ENCODE results near the gene SNX7.

SNX7 gene

DNA sequence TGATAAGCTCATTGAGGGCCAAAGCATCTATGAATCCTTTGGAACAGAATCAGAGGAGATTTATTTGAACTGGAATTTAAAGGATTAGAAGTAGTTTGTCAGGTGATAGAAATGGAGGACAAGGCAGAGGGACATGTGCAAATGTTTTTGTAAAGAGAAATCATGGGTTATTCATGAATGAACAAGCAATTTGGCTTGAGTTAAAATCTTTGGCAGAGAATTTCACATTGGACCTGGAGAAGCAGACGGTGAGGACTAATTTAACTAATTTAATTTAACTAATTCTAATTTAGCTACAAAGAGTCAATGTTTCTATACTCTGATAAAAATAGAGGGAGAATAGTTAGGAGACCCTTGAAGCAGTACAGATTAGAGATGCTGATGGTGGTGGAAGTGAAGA, 36.3 kb downstream of the SNX7 start:
- ATAC-seq (no peak), DNase-seq (no peak)

DNA sequence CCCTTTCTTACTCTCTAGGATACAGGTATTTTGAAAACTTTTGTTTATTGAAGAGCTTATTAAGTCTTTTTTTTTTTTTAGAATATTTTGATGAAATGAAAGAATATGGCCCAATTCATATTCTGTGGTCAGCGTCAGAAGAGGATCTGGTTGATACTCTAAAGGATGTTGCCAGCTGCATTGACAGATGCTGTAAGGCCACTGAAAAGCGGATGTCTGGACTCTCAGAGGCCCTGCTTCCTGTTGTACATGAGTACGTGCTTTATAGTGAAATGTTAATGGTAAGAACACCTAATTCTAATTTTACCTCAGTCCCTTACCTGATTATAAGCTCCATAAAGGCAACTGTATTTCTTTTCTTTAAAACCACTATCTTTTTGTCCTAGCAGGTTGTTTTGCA, 37.1 kb downstream of the SNX7 start:
- DNase-seq = no peak
- ATAC-seq = no peak

DNA sequence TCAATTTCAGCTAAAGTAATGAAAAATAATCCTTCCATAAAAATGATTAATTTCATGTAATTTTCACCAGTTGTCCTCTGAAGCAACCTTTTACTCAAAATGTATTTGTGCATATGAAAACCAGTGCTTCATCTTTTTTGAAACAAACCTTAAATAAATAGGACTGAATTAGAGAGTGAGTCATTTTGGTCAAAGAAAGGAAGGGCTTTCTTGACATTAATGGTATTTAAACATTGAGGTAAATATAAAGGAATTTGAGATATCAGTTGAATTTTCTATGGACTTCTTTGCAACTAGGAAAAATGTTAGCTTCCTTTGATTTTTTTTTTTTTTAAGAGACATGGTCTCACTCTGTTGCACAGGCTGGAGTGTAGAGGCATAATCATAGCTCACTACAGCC, 38.7 kb downstream of the SNX7 start:
- no peak for ATAC-seq
- no peak for DNase-seq

DNA sequence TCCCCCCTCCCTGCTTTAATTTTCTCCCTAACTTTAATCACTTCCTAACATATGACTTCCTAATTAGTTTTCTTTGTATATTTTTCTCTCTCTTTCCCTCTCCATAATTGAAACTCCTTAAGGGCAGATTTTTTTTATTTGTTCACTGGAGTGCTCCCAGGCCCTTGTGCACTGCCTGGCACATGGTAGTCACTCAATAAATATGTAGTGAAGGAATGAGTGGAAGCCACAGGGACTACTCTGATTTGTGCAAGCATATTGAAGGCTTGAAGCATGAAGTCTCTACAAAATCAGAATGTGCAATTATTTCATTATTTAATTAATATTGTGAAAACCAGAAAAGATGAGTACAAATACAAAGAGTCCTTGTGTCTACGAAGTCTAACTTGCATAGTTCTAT, 41.5 kb downstream of the SNX7 start:
- DNase-seq (no peak), ATAC-seq (no peak)

DNA sequence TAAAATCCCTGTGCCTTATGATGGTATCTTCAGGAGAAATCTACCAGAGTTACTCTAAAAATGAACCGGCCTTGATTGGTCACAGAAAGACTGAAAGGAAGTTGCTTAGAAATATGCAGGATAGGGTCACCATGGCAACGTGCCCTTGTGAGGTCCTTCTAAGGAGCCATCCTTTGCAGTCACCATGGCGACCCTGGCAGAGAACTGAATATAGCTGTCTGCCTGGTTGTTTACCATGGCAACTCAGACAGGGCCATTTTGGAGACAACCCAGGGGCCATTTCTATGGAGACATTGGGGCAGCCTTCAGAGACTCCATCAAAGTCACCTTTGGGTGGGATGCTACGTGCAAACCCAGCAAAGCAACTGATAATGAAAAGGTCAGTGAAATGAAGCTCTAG, 43.0 kb downstream of the SNX7 start:
- ATAC-seq (no peak), DNase-seq (no peak)

DNA sequence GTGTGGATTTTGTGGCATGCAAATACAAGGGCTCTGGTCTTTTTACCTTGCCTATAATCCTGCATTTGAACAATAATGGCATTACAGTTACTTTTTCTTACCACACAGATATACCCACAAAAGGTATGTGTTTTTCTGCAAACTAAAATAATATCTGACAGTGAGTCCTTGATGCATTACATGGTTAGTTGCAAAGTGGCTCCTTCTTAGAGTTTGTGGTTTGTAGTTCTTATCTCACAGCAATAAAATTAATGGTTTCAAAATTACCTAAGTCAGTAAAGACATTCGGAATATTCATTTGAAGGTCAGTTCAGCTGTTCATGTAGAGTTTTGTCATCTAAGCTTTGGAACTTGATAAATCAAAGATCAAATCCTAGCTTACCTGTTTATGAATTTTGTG, 43.5 kb downstream of the SNX7 start:
- DNase-seq (no peak), ATAC-seq (no peak)

DNA sequence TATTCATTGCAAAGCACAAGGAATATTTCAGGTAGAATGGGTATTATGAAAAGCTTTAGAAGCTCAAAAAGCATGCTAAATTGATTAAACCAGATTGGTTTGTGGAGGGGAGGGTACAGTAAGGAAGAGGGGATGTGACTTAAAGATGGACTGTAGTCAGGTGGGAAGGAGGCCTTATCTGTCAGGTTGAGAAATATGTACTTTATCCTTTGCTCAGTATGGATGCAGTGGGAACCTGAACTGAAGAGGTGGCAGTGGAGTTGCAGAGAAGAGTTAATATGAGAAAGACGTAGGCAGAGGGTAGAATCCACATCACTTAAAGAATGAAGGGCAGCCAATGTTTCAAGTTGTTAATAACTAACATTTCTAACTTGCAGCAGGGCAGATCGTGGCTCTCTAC, 44.1 kb downstream of the SNX7 start:
- no peak for ATAC-seq
- DNase-seq = no peak

DNA sequence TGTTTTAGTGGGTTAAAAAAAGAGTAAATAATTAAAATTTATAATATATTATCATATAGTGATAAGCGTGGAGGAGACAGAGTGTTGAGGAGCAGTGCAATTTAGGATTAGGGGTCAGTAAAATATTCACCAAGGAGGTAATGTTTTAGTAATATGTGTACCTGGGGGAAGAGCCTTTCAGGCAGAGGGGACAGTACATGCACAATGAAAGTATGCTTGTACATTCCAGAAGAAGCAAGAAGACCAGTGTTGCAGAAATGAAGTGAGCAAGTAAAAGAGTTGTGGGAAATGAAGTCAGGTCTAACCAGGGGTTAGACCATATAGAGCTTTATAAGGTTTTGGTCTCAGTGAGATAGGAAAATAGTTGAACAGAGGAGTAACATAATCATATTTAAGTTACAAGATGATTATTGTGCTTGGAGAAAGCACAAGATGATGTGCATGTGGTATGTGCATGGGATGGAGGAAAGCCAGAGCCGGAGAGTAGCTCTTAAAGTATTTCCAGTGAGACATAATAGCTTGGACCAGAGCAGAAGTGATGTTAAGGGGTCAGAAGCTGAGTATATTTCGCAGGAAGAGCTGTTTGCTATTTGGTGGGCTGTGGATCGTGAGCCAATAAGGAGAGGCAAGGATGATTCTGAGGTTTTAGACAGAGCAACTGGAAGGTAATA, 44.8 kb downstream of the SNX7 start:
- ATAC-seq = no peak
- DNase-seq = no peak

DNA sequence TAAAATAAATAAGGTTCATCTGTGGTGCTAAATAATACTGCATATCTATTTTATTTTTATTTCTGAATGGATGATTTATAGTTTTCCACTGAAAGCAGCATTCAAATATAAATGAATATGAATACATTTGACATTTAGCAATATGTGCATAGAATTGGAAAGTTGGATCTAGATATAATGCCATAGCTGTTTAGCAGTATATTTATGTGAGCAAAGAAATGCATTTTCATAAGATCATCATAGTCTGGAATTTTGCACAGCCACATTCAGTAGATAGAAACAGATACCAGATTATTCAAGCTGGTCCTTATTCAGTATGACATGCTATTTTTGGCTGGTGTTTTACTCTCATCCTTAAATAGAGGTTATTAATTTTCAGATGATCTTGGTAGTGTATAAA, 46.0 kb downstream of the SNX7 start:
- DNase-seq (no peak), ATAC-seq (no peak)

DNA sequence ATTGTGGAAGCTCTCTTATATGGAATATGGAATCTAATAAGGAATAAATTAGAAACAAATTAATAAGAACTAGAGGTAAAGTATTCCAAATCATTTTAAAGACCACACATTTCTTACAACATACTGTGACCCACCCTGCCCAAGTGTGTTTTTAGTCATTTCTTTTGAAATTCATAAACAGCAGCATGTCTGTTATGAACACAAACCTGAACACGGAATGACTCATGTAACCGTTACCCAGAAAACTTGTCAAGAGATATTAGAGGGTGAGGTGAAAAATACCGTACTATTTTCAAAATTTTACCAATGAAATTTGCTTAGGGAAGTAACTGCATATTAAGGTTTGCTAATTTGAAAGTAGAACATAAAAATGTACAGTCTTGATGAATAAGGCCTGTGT, 48.4 kb downstream of the SNX7 start:
- DNase-seq = no peak
- no peak for ATAC-seq

DNA sequence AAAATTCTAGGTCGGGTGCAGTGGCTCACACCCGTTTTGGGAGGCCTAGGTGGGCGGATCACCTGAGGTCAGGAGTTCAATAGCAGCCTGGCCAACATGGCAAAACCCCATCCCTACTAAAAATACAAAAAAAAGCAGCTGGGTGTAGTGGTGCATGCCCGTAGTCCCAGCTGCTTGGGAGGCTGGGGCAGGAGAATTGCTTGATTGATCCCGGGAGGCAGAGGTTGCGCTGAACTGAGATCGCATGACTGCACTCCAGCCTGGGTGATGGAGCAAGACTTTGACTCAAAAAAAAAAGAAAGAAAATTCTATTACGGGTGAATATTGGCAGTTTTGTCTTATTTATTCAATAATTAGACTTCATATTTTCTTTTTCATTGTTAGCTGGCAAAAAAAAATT, 62.1 kb downstream of the SNX7 start:
- no peak for DNase-seq

DNA sequence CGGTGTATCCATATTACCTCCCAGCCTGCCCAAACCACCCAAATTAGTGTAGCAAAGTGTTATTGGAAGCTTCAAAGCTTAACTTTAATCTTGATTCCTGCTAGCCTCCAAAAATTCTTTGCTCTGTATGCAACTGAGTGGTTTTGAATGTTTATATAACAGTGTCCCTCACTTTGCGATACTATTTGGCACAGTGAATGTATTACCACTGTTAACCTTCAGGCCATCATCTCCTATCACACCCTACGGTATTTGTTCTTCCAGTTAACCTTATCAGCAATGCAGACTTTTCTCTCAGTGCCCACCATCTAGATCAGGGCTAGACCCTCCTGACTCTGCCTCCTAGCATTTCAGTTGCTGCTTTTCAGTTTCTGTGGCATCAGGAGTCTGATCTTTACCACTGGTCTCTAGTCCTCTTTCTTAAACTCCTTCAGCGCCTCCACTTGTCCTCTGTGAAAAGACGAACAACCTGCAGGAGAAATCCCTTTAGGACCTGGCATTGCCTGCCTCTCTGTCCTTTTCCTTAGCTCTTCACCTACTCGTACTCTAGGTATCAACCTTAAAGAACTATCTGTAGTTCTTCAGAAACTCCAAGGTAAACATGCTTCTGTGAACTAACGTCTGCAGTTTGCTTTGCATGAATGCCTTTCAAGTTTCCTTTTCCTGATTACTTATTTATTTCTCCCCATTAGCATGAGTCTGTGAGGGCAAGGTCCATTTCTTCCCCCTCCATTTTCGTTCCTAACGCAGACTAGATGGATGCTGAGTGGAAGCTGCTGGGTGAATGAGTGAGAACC, 71.7 kb downstream of the SNX7 start:
- ATAC-seq = no peak
- no peak for DNase-seq

More for the DNA sequence above, 62.1 kb downstream of the SNX7 start:
- ATAC-seq = no peak

DNA sequence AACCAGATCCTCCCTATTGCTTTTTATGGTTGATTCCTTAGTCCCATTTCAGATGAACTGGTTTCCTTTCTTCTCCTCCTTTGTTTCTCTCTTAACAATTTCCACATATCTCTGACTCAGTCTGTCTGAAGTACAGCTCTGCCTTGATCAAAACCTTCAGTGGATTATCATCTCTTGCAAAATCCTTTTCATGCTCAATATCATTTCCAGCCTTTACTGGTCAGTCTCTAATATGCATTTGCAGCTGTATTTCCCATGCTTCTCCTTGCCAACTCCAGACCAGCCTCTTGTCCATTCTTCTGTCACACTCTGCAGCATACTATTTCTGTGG, 72.2 kb downstream of the SNX7 start:
- DNase-seq (no peak), ATAC-seq (no peak)

DNA sequence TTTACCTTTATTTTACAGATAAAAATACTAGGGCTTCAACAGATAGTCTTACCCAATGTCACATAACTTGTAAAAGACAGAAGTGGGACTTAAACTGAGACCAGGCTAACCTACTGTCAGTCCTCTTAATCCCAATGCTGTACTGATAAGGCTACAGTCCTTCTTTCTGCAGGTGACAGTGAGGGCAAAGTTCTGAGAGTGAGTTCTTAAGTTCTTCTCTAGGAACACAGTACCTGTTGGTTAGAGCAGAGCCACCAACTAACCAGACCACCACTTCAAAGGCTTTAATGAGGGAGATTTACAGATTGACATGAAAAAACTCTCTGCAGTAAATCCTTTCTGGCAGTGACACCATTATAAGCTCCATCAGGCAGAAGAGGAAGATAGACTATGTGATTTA, 74.2 kb downstream of the SNX7 start:
- no peak for DNase-seq
- no peak for ATAC-seq

DNA sequence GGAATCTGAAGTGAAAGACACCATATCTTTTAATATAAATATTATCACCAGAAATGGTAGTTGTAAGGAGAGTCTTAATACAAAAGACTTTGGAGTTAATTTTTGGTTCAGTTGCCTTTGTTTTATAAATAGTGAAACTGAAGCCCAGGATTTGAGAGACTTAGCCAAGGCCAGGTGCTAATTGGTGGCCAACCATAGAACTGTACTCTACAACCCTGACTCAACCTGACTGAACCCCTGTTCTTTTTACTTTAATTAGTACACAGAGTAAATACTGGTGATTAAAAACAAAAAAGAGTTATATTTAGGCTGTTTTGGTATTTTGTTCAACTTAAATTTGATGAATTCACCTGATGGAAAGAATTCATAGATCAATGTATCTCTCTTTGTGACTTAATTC, 76.3 kb downstream of the SNX7 start:
- ATAC-seq = no peak
- DNase-seq = no peak

DNA sequence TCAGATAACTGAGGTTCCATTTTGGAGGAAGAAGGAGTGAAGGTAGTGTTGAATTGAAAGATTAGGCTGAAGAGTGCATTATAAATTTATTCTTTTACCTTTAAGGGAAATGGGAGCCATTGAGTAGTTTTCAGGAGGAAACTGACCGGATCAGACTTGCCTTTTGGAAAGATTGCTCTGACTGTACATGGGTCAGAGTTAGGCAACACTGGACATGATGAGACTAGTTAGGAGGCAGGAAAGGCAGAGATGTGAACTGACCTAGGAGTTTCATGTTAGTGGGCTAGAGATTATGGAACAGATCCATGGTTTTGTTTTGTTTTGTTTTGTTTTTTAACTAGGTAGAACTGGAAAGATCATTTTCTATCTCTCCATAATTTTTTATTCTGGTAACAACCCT, 78.2 kb downstream of the SNX7 start:
- DNase-seq = no peak
- no peak for ATAC-seq

DNA sequence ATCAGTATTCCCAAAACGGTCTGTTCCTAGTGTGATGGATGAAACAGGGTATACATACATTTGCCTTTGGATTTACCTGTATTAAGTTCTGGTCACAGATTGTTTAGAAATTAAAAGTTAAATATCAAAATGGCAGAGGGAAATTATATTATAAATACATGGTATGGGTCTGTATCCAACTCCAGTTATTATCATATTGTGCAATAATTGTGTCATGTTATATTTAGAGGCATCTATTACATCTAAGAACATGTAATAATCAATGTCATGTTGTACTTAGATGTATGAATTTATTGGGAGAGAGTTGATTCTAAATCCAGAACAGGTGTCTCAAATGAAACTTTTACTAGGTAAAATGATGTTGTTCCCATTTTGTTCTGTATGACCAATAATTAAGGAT, 79.6 kb downstream of the SNX7 start:
- DNase-seq (no peak), ATAC-seq (no peak)

DNA sequence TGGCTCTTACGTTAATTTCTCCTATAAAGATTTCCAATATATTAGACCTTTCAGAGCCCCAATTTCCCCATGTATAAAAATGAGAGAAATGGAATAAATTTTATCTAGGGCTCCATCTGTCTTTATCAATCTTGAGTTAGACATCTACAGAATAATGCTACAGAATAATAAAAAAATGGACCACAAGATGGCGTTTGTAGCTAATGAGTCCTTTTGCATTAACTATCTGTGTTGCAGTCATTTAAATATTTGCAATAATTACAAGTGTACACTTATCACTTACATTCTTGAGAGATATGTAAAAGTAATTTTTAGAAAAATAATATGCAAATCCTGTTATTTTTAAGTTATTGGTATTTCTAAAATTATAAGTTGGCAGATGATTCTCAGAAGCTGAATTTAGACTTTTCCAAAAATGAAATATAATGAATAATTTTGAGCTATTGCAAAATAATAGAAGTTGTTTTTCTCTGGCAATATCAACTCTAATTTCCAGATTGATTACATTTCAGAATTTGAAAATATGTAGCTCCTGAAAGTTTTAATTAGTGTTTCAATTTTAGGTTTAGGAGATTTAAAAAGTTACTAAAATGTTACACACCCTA, 87.7 kb downstream of the SNX7 start:
- DNase-seq = no peak
- no peak for ATAC-seq

DNA sequence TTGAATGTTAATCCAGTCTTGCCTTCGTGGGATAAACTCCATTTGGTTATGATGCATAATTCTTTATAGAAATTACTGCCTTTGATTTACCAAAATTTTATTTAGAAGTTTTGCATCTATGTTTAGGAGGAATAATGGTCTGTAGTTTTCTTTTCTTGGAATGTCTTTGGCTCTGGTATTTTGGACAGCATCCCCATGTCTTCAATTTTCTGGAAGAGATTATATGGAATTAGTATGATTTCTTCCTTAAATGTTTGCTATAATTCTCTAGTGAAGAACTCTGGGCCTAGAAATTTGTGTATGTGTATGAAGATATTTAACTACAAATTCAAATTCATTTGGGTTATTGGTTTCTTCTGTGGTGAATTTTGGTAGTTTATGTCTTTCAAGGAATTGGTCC, 92.7 kb downstream of the SNX7 start:
- no peak for ATAC-seq

DNA sequence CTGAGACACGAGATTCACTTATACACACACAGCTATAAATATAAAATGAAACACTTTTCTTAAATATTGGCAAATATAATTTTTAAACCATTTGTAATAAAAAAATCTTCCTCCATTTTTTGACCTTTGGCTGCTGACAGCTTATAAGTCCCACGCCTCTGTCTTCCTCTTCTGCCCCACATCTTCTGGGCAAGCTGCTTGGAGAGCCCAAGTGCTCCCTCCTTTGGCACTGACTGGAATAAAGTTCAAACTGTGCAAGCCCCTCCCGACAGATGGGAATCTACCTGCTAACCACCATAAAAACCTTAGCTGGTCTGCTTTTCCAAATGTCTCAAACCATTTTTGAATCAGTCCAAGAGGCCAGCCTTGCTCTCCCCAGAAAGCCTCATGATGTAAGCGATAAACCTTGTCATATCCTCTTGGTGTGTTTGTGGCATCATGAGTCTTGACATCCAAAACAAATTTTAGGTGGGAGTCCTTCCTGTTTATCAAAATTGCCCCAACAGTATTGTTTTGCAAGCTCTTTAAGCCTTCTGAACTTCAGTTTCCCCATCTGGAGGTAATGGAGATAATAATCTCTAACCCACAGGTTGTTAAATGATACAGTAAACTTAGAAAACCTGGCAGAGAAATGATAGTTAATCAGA, 99.8 kb downstream of the SNX7 start:
- ATAC-seq (no peak), DNase-seq (no peak)

More for the DNA sequence above, 92.7 kb downstream of the SNX7 start:
- DNase-seq = no peak

DNA sequence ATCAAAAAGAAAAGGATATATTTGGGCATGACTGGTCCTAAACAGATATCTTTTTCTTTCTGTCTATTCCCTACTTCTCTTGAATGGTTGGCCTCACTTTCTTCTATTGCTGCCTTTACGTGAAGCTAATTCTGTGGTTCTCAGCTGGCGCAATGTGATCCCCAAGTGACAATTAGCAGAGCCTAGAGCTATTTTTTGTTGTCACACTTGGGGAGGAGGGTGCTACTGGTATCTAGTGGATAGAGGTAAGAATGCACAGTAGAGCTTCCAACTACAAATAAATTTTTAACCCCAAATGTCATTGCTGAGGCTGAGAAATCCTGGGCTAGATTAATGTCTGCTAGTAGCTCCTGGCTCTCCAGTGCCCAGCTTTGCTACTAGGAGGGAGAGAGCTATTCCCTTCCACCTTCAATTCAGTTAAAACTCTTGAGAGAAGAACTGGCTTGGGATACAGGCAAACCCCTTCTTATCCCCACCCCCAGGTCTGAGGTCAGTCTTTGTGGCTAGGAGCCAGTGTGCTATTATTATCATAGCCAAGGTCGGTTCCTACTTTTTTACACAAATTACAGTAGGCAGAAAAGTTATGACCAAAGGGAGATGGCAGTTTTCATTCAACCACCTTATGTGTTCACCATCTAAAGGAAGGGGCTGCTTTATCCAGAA, 102.1 kb downstream of the SNX7 start:
- DNase-seq (no peak), ATAC-seq (no peak)

DNA sequence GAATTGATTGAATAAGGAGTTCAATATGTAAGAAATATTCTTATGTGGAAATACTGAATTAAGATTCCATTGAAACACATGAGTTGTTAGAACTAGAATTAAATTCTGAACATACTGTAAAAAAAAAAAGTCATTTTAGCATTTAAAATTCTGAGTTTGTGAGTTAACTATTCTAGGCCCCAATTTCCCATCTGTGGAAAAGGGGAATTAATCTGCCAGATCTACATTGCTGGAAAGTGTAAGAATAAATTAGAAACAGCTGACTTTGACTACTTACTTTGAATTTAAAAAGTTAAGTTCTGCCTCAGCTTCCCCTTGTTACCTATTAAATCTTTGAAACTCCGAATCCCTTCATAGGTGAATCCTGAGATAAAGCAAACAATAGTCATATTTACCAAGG, 103.0 kb downstream of the SNX7 start:
- no peak for ATAC-seq
- DNase-seq = no peak

DNA sequence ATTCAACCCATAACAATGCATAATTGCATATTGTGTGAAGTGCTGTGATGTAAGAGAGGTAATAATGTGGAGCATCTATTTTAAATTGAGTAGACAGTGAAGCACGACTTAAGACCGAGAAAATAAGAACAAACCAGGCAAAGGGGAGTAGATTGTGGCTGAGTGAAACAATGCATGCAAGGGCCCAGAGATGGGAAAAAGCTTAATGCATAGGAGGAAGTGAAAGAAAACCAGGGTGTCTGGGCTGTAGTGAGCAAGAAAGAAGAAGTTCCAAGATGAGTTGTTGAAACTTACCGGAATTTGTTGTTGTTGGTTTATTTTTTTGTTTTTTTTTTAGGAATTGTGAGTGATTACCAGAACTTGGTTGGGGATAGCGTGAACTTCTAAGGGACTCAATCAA, 104.7 kb downstream of the SNX7 start:
- ATAC-seq = no peak
- DNase-seq = no peak

Data from stimulated activated naive CD8-positive, alpha-beta T cell treated with anti-CD3 and anti-CD28 coated beads, Interleukin-15, Interleukin-2, amounts not matched to agents 100 U/mL and 50 U/mL, for 24 hours (primary cell).